Motor neuron (in vitro differentiated cells): Measurements from ENCODE around the gene CDH4. TPM values are rescaled to one million over a fixed set of nuclear protein-coding genes. Genes with fewer than 3 reads are reported as not detected.

ENCODE experiments used
- ATAC-seq, 8 experiments: fragments of 200-7000 bp; cut with Tn5 transposase; replicated peaks in 6 of 8; 2 replicates each; pipeline ENCODE4 v1.8.0; 2021; ENCODE audit warnings: mild to moderate bottlenecking in 8 of 8, moderate library complexity in 8 of 8
- H3K27ac ChIP-seq, 2 donors: fragments of 250-450 bp; sonication (Bioruptor Pico); 2 replicates each; pipeline ENCODE4 v1.9.0; 2021; ENCODE audit warnings: antibody characterized with exemption in 2 of 2, mild to moderate bottlenecking in 2 of 2, moderate library complexity in 1 of 2
- H3K4me1 ChIP-seq, 2 donors: fragments of 250-450 bp; sonication (Bioruptor Pico); replicated peaks in 1 of 2; 2 replicates each; pipeline ENCODE4 v1.6.1; 2021; ENCODE audit warnings: antibody characterized with exemption in 2 of 2, mild to moderate bottlenecking in 2 of 2, moderate library complexity in 1 of 2
- H3K4me3 ChIP-seq, 5 donors: fragments of 250-450 bp; sonication (Bioruptor Pico); 2 replicates each; pipeline ENCODE4 v1.9.0; 2021; ENCODE audit warnings: antibody characterized with exemption in 5 of 5, mild to moderate bottlenecking in 5 of 5, moderate library complexity in 4 of 5
- WGBS, 10 experiments: fragments of 450-650 bp; shearing (Covaris generic); methylation state at CpG; one replicate each; pipeline ENCODE4 v1.0.0; 2022; 5-methylcytosine and 5-hydroxymethylcytosine counted together
- in situ Hi-C, 9 experiments: fragments of 400-800 bp; cut with MboI; loops; one replicate each; pipeline ENCODE4 v1.15.0; 2021; ENCODE audit warnings: low sequenced_read_pairs in 9 of 9, low pct_unique_long_range_greater_than_20kb in 2 of 9; ENCODE audit not compliant: unreplicated experiment in 9 of 9
- total RNA-seq, 8 experiments: library from RNA; unstranded; fragments of 300-600 nt; gene quantifications; 2 replicates each; pipeline versions ENCODE4 v1.2.3 to v1.2.4, GENCODE V29; 2022

Gene CDH4
- total RNA-seq, 8 experiments from 2014 or later = 2.4 to 41.6 (median 12.9) TPM

DNA sequence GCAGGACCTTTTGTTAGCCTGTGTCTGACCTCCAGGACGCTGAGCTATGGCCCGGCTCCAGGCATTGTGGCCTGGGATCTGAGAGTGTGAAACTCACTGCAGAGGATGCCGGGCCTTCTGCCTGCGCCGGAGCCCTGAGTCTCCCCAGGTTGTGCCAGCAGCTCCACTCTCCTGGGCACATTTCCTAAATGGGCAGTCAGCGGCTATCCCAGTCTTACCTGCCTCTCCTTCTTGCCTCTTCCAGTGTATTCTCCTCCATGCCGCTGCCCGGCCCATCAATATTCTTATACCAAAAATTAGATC, 397.8 kb downstream of the CDH4 start:
- Histone ChIP-seq H3K27ac (no peak overlapping the region), H3K4me1 (peaks cover 38 to 43% of the 10 kb centered on the region in 2 donors), H3K4me3 (no peak overlapping the region)
- in situ Hi-C loops = no loop called here
- WGBS, 10 experiments = 0 to 100% (median 80%) methylated on average over 1 to 5 of the region's 8 CpGs; no CpG with 5 or more reads in 5 of the 10 experiments
- no peak for ATAC-seq

DNA sequence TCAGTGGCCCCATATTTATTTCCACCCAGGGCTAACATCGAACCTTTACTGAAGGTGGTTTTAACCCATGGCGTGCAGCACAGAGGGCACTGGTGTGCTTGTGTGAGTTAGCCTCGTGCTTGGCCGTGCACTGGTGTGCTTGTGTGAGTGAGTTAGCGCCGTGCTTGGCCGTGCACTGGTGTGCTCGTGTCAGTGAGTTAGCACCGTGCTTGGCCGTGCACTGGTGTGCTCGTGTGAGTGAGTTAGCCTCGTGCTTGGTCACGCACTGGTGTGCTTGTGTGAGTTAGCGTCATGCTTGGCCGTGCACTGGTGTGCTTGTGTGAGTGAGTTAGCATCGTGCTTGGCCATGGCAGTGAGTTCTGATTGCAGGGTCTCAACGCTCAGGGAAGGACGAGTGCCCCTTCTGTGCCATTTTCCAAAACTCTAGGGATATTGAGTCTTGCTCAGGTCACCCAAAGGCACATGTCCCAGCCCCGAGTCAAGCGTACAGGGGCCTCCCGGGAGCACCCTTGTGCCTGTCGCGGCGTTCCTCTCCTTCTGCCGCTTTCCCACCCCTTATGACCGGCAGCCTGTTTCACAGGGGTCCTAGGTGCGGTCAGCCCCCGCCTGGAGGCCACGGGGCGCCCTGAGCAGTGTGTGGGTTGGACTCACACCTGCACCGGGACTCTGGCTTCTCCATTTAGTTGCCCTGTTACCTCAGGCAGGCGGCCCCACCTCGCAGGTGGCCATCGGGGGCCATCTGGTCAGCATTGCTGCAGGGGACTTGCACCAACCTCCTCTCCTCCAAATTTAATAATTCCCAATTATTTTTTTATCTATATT, 399.1 kb downstream of the CDH4 start:
- Histone ChIP-seq H3K27ac (no peak overlapping the region), H3K4me3 (no peak overlapping the region), H3K4me1 (peaks cover 27 to 42% of the 10 kb centered on the region in 2 donors)
- in situ Hi-C loops = no loop called here
- 20 to 100% (median 95%) methylated on average over 1 to 23 of the region's 34 CpGs; no CpG with 5 or more reads in 2 of the 10 experiments for WGBS, 10 experiments
- ATAC-seq = no peak

DNA sequence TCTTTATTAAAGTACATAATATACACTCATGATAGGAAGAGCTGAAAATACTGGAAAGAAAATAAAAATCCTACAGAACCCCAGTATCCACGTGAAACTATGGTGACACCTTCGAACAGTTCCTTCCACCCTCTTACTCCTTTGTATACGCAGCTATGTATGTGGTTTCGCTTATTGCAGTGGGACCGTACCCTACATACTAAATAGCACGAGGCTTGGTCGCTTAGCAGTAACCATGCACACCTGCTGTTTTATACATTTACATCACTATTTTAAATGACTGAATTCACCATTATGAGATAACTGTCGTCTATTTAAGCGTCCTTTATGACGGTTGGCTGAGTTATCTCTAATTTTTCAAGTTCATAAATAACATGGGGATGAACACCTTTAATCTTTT, 400.1 kb downstream of the CDH4 start:
- in situ Hi-C loops = no loop called here
- no peak overlapping the region for H3K27ac ChIP-seq
- H3K4me3 ChIP-seq = no peak overlapping the region
- WGBS, 10 experiments = 40 to 96% (median 80%) methylated on average over 1 to 10 of the region's 10 CpGs; no CpG with 5 or more reads in 2 of the 10 experiments
- ATAC-seq = no peak
- peaks cover 21 to 36% of the 10 kb centered on the region in 2 donors for H3K4me1 ChIP-seq

DNA sequence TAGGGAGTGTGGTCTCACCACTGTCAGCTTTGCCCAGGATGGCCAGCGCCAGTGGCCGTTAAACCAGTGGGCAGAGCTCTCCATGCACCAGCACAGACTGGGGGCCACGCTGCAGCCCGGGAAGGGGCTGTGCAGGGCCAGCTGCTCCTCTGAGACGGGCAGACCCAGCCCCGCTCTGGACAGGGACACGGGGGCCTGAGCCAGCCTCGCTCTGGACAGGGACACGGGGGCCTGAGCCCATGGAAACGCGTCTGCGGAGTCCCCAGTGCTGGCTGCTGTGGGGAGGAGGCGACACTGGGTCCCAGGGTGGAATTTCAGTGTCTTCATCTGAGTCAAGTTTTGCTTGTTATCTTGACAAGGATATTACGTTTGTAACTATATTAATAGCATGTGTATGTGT, 402.7 kb downstream of the CDH4 start:
- no peak overlapping the region for H3K4me3 ChIP-seq
- H3K27ac ChIP-seq = no peak overlapping the region
- 50 to 100% (median 100%) methylated on average over 1 to 6 of the region's 14 CpGs; no CpG with 5 or more reads in 5 of the 10 experiments for WGBS, 10 experiments
- no peak for ATAC-seq
- in situ Hi-C loops = no loop called here
- peaks cover 14 to 22% of the 10 kb centered on the region in 2 donors for H3K4me1 ChIP-seq

DNA sequence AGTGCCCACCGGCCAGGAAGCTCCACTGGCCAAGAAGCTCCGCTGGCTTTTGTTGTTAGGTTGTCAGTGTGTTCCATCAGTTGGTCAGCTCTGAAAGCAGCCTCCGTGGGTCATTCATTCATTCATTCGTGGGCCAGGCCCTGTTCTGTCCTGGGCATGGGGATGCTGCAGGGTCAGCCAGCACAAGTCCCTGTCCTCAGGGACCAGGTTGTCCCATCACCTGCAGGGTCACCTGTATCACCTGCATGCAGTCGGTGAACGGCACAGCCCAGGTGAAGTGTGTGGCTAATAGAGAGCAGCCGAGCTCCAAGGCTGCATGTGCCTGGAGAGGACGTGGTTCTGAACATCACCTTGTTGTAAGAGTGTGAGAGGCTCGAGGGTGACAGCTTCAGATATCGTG, 403.5 kb downstream of the CDH4 start:
- in situ Hi-C loops = no loop called here
- H3K4me3 ChIP-seq = no peak overlapping the region
- peaks cover 20 to 22% of the 10 kb centered on the region in 2 donors for H3K4me1 ChIP-seq
- no peak overlapping the region for H3K27ac ChIP-seq
- WGBS, 10 experiments = 42 to 87% (median 60%) methylated on average over 2 to 6 of the region's 10 CpGs; no CpG with 5 or more reads in 4 of the 10 experiments
- no peak for ATAC-seq

DNA sequence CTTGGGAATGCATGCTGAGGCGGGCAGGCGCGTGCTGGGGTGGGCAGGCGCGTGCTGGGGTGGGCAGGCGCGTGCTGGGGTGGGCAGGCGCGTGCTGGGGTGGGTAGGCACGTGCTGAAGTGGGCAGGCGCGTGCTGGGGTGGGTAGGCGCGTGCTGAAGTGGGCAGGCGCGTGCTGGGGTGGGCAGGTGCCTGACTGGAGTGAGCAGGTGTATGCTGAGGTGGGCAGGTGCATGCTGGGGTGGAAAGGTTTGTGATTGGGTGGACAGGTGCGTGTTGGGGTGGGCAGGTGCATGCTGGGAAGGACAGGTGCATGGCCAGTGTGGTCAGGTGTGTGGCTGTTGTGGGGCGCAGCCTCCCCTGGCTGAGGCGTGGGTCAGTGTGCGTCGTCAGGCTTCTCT, 404.1 kb downstream of the CDH4 start:
- H3K4me3 ChIP-seq = no peak overlapping the region
- peaks cover 19 to 22% of the 10 kb centered on the region in 2 donors for H3K4me1 ChIP-seq
- in situ Hi-C loops = no loop called here
- no peak overlapping the region for H3K27ac ChIP-seq
- WGBS, 10 experiments = 83% methylated on average over 4 of the region's 21 CpGs; no CpG with 5 or more reads in 9 of the 10 experiments
- ATAC-seq = no peak

DNA sequence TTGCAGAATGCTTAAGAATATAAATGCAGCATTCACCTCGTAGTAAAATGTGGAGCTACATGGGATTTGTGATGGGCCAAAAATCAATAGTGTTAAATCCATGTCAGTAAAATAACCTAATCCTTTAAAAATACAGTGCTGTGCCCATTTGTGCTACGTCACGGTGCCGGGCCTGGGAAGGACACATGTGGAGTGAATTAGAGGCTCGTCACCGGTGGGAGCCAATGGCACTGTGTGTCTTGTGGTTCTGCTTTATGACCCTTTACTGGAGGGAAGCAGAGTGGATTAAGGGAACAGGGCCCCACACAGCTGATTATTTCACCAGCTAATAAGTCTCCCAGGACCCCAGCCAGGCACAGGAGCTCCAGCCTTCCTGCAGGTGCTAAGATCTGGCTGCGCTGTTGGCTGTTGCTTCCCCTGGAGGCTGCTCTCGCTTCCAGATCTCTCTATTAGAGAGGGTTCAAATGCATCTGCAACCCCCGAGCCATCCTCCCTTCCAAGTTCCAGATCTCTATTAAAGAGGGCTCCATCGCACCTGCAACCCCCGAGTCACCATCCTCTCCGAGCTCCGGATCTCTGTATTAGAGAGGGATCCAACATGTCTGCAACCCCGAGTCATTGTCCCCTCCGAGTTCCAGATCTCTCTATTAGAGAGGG, 405.8 kb downstream of the CDH4 start:
- H3K4me1 ChIP-seq = peaks cover 28 to 31% of the 10 kb centered on the region in 2 donors
- H3K4me3 ChIP-seq = no peak overlapping the region
- 10 to 100% (median 80%) methylated on average over 1 to 9 of the region's 15 CpGs; no CpG with 5 or more reads in 1 of the 10 experiments for WGBS, 10 experiments
- peak in 1 of 8 experiments; percentile 7 for ATAC-seq
- peak overlapping the region in 1 of 2 donors; percentile 46 for H3K27ac ChIP-seq
- in situ Hi-C loops = no loop called here

DNA sequence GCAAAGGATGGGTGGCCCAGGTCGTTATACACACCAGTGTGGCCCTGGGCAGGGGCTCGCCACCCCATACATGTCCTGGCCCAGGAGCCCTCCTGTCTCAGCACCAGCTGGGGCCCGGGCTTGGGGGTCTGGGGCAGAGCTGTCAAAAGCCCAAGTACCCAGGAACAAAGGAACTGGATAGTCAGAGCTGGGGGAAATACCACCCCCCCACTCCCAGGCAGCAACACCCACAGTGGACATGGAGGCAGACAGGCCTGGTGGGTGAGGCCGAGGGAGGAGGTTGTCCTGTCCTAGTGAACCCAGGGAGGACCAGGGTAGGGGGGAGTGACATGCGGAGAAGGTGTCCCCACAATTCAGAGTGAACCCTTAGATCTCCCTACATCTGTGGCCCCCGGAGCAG, 406.5 kb downstream of the CDH4 start:
- Histone ChIP-seq H3K4me1 (peaks cover 35 to 38% of the 10 kb centered on the region in 2 donors), H3K27ac (no peak overlapping the region), H3K4me3 (no peak overlapping the region)
- no peak for ATAC-seq
- 79 to 100% (median 100%) methylated on average over 1 to 3 of the region's 6 CpGs; no CpG with 5 or more reads in 5 of the 10 experiments for WGBS, 10 experiments
- in situ Hi-C loops = no loop called here

DNA sequence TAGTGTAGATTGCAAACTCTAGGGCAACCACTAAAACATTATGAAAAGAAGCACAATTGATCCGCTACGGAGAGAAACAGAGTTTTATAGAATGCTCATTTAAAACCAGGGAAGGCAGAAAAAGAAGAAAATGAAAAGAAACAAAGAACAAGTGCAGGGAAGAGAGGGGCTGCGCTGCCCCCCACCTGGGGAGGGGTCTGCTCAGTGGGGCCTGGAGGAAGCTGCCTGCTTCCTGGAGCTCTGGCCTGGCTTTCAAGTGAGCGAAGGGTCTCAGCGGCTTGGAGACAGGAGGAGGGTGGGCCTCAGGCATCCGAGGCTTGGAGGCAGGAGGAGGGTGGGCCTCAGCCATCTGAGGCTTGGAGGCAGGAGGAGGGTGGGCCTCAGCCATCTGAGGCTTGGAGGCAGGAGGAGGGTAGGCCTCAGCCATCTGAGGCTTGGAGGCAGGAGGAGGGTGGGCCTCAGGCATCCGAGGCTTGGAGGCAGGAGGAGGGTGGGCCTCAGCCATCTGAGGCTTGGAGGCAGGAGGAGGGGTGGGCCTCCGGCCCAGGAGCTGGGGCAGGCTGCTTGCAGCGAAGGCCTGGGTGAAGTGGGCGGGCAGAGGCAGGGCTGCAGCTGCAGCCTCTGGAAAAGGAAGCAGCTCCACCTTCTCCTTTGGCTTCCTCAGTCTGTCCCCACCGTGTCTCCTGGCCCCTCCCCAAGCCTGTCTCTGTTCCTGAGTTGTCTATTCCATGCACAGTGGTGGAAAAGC, 407.4 kb downstream of the CDH4 start:
- Histone ChIP-seq H3K27ac (peak overlapping the region in 1 of 2 donors; percentile 75), H3K4me1 (peaks cover 42 to 46% of the 10 kb centered on the region in 2 donors), H3K4me3 (no peak overlapping the region)
- WGBS, 10 experiments = 58 to 88% (median 79%) methylated on average over 3 to 5 of the region's 11 CpGs; no CpG with 5 or more reads in 4 of the 10 experiments
- peak in 7 of 8 experiments; percentile 8 to 89 (median 31) for ATAC-seq
- in situ Hi-C loops = no loop called here

DNA sequence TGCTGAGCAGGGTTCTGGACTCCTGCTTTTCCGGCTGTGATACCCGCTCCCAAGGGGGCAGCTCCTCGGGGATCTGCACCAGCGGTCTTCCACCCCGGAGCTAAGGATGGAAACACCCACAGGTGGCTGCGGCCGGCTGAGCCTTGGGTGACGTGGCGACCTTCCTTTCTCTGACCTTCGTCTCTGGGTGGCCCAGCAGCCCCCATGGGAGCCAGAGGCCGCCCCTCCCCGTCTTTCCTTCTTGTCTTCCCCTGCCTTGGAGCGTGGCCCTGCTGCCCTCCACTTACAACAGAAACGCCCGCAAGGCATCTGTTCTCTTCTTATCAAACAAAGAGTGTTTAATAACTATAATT, 407.9 kb downstream of the CDH4 start:
- no peak overlapping the region for H3K4me3 ChIP-seq
- in situ Hi-C loops = no loop called here
- WGBS, 10 experiments = 33 to 90% (median 83%) methylated on average over 1 to 4 of the region's 15 CpGs; no CpG with 5 or more reads in 6 of the 10 experiments
- peaks cover 47 to 52% of the 10 kb centered on the region in 2 donors for H3K4me1 ChIP-seq
- ATAC-seq = no peak
- H3K27ac ChIP-seq = peak overlapping the region in 1 of 2 donors; percentile 43

DNA sequence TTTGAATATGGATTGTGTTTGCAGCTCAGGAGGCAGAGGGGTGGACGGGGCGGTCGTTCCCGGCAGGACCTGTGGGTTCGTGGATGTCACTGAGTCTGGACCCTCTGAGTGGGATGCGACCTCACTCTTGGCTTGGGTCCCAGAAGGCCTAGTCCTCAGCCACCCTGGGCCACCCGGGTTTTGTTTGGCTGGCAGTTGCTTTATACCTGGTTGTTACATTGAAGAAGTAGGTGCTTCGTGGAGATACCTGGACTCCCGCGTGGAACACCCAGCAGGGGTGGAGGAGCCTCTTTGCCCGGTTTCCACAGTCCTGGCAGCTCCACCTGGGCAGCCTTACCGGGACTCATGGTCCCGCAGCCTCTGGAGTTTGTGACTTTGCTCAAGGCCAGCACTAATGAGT, 408.5 kb downstream of the CDH4 start:
- ATAC-seq = no peak
- no peak overlapping the region for H3K4me3 ChIP-seq
- H3K27ac ChIP-seq = no peak overlapping the region
- in situ Hi-C loops = no loop called here
- peaks cover 52 to 58% of the 10 kb centered on the region in 2 donors for H3K4me1 ChIP-seq
- 59 to 95% (median 78%) methylated on average over 2 to 9 of the region's 13 CpGs; no CpG with 5 or more reads in 6 of the 10 experiments for WGBS, 10 experiments

DNA sequence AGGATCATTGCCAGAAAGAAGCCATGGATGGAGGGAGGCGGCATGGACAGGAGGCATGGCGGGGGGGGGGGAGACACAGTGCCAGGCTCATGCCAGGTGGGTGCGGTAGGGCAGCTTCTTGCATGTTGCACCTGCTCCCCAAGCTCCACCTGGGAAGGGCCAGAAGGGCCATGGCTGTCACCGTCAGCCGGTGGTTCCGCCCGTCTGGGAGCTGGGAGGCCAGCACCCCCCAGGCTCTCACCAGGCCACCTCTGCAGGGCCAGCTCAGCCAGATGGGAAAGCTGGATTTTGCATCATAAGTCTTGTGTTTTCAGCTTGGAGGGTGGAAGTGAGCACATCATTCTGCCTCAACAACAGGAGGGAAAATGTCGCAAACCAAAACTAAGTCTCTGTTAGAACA, 409.0 kb downstream of the CDH4 start:
- Histone ChIP-seq H3K27ac (no peak overlapping the region), H3K4me1 (peaks cover 55 to 63% of the 10 kb centered on the region in 2 donors), H3K4me3 (no peak overlapping the region)
- in situ Hi-C loops = no loop called here
- 63 to 100% (median 100%) methylated on average over 1 to 5 of the region's 8 CpGs; no CpG with 5 or more reads in 3 of the 10 experiments for WGBS, 10 experiments
- no peak for ATAC-seq

DNA sequence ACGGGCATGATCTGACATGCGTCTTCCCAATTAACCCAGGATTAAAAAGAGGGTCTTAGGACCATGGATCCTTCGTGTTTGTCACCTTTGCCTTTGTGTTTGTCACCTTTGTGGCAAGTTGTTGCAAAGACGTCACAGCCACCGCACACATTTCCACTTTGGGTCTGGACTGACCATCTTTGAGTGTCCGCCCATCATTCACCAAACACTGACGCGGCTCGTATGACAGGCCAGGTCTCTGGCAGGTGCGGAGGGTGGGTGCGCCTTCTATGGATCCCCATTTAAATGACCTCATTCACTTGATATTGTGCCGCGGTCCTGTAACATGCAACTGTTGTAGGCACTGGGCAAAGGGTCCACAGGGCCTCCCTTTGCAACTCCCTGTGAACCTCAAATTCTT, 409.5 kb downstream of the CDH4 start:
- H3K4me1 ChIP-seq = peaks cover 61 to 68% of the 10 kb centered on the region in 2 donors
- in situ Hi-C loops = no loop called here
- ATAC-seq = no peak
- no peak overlapping the region for H3K27ac ChIP-seq
- WGBS, 10 experiments = 47 to 98% (median 91%) methylated on average over 3 to 6 of the region's 13 CpGs; no CpG with 5 or more reads in 2 of the 10 experiments
- no peak overlapping the region for H3K4me3 ChIP-seq
